Measurements from ENCODE around the gene RIC1. TPM values are rescaled to one million over a fixed set of nuclear protein-coding genes. Genes with fewer than 3 reads are reported as not detected.

The RIC1 gene
- total RNA-seq, 1 experiment from 2014 or later: 25.5 TPM

DNA sequence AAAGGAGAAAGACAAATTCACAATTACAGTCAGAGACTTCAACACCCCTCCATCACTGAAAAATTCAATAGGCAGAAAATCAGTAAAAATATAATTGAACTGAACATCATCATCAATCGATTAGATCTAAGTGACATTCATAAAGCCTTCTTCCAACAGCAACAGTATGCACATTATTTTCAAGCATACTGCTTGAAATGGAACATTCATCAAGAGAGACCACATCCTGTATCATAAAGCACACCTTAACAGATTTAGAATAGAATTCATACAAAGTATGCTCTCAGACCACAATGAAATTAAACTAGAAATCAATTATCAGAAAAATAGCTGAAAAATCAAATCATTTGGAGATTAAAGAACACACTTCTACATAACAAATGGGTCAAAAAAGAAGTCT is 164.9 kb downstream of the RIC1 start:
- TF ChIP-seq, protein P1, sequence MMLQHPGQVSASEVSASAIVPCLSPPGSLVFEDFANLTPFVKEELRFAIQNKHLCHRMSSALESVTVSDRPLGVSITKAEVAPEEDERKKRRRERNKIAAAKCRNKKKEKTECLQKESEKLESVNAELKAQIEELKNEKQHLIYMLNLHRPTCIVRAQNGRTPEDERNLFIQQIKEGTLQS (IDR thresholded peaks at IDR 0.05): no peak
- TF ChIP-seq MAX (IDR thresholded peaks at IDR 0.05) (no peak), JUND (IDR thresholded peaks at IDR 0.05) (no peak)
- Histone ChIP-seq H3K9ac (ENCODE audit: low read length) (no peak overlapping the region), H3K4me2 (ENCODE audit: low read length) (no peak overlapping the region), H3K36me3 (ENCODE audit: control insufficient read depth in 1 of 2, insufficient read depth in 2 of 2, low read length in 2 of 2) (peaks cover 2 to 12% of the 10 kb centered on the region in 2 experiments; a peak in 2 of 4 replicates), H3K79me2 (ENCODE audit: insufficient read depth, low read length) (peaks cover 16% of the 10 kb centered on the region), H3K9me2 (ENCODE audit: insufficient read depth) (no peaks in the 10 kb centered on the region), H4K20me1 (ENCODE audit: insufficient read depth) (peaks cover 6% of the 10 kb centered on the region; the same call in 1 of the 2 replicates), H2AFZ (ENCODE audit: low read depth, low read length, poor library complexity, severe bottlenecking) (no peak overlapping the region), H3K4me3 (replicated peaks in 1 of 2; ENCODE audit: low read depth in 1 of 2, low read length in 2 of 2) (no peak overlapping the region), H3K9me3 (ENCODE audit: control insufficient read depth in 1 of 2, insufficient read depth in 1 of 2, low read depth in 1 of 2, low read length in 2 of 2) (no peaks in the 10 kb centered on the region), H3K27me3 (ENCODE audit: insufficient read depth, low read length) (no peaks in the 10 kb centered on the region), H3K27ac (ENCODE audit: low read depth, low read length) (no peak overlapping the region), H3K4me1 (ENCODE audit: control insufficient read depth in 1 of 2, insufficient read depth in 2 of 2, low read length in 2 of 2) (no peaks in the 10 kb centered on the region)
- BruUV-seq (replicated peaks): no TSS peak
- ChIA-PET CTCF (no interaction called here), RAD21 (ENCODE audit: low non-redundant PET in 1 of 2, low total read pairs in 2 of 2, uncharacterized antibody in 2 of 2, unreplicated experiment in 2 of 2) (no interaction called here), POLR2A (no interaction called here)
- intact Hi-C loops (cut with micrococcal nuclease): no loop called here
- no peak for ATAC-seq
- no peak for DNase-seq (ENCODE audit: low read depth, low spot score)

DNA sequence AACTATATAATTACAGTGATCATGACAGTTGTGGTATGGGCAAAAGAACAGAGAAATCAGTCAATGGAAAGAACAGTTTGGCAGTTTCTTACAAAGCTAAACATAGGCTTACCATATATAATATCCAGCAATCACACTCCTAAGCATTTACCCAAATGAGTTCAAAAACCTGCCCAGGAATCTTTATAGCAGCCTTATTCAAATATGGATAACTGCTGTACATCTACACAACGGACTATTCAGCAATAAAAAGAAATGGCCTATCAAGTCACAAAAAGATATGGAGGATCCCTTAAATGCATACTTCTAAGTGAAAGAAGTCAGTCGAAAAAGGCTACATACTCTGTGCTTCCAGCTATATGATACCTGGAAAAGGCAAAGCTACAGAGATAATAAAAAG is 167.4 kb downstream of the RIC1 start:
- peaks cover 2 to 12% of the 10 kb centered on the region in 2 experiments; a peak in 2 of 4 replicates for H3K36me3 ChIP-seq (ENCODE audit: control insufficient read depth in 1 of 2, insufficient read depth in 2 of 2, low read length in 2 of 2)
- DNase-seq (ENCODE audit: low read depth, low spot score) (no peak), ATAC-seq (no peak)
- H3K9me3 ChIP-seq (ENCODE audit: control insufficient read depth in 1 of 2, insufficient read depth in 1 of 2, low read depth in 1 of 2, low read length in 2 of 2): no peaks in the 10 kb centered on the region
- ChIA-PET RAD21 (ENCODE audit: low non-redundant PET in 1 of 2, low total read pairs in 2 of 2, uncharacterized antibody in 2 of 2, unreplicated experiment in 2 of 2) (no interaction called here), POLR2A (no interaction called here), CTCF (no interaction called here)
- TF ChIP-seq EZH2 (IDR thresholded peaks at IDR 0.05) (no peak), SP1 (IDR thresholded peaks at IDR 0.05; ENCODE audit: low read depth) (no peak), POLR2A (IDR thresholded peaks at IDR 0.05; ENCODE audit: borderline replicate concordance, extremely low read depth, insufficient read depth, insufficient read length) (no peak)
- TF ChIP-seq, protein P2, sequence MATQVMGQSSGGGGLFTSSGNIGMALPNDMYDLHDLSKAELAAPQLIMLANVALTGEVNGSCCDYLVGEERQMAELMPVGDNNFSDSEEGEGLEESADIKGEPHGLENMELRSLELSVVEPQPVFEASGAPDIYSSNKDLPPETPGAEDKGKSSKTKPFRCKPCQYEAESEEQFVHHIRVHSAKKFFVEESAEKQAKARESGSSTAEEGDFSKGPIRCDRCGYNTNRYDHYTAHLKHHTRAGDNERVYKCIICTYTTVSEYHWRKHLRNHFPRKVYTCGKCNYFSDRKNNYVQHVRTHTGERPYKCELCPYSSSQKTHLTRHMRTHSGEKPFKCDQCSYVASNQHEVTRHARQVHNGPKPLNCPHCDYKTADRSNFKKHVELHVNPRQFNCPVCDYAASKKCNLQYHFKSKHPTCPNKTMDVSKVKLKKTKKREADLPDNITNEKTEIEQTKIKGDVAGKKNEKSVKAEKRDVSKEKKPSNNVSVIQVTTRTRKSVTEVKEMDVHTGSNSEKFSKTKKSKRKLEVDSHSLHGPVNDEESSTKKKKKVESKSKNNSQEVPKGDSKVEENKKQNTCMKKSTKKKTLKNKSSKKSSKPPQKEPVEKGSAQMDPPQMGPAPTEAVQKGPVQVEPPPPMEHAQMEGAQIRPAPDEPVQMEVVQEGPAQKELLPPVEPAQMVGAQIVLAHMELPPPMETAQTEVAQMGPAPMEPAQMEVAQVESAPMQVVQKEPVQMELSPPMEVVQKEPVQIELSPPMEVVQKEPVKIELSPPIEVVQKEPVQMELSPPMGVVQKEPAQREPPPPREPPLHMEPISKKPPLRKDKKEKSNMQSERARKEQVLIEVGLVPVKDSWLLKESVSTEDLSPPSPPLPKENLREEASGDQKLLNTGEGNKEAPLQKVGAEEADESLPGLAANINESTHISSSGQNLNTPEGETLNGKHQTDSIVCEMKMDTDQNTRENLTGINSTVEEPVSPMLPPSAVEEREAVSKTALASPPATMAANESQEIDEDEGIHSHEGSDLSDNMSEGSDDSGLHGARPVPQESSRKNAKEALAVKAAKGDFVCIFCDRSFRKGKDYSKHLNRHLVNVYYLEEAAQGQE (IDR thresholded peaks at IDR 0.05; ENCODE audit: low read depth): no peak
- no peaks in the 10 kb centered on the region for H3K4me1 ChIP-seq (ENCODE audit: control insufficient read depth in 1 of 2, insufficient read depth in 2 of 2, low read length in 2 of 2)
- intact Hi-C loops (cut with micrococcal nuclease): loop anchor here (5.0 kb wide), 1 partner anchor 81 kb away; no protein-coding TSS in a partner anchor
- BruUV-seq (replicated peaks): no TSS peak
- H2AFZ ChIP-seq (ENCODE audit: low read depth, low read length, poor library complexity, severe bottlenecking): no peak overlapping the region
- H4K20me1 ChIP-seq (ENCODE audit: insufficient read depth): peaks cover 6% of the 10 kb centered on the region; the same call in 1 of the 2 replicates
- H3K79me2 ChIP-seq (ENCODE audit: insufficient read depth, low read length): peaks cover 16% of the 10 kb centered on the region
- no peak overlapping the region for H3K9ac ChIP-seq (ENCODE audit: low read length)
- H3K9me2 ChIP-seq (ENCODE audit: insufficient read depth): no peaks in the 10 kb centered on the region
- H3K4me3 ChIP-seq (replicated peaks in 1 of 2; ENCODE audit: low read depth in 1 of 2, low read length in 2 of 2): no peak overlapping the region
- H3K4me2 ChIP-seq (ENCODE audit: low read length): no peak overlapping the region
- H3K27ac ChIP-seq (ENCODE audit: low read depth, low read length): no peak overlapping the region
- H3K27me3 ChIP-seq (ENCODE audit: insufficient read depth, low read length): no peaks in the 10 kb centered on the region

Data from HCT116 (cell line).